ENCODE data around the gene LYPD1. TPM values are rescaled to one million over a fixed set of nuclear protein-coding genes. Genes with fewer than 3 reads are reported as not detected.
A peak's percentile ranks its signal among the peaks of the same experiment; 100 is the strongest.

Gene LYPD1
- total RNA-seq, 1 donor from 2014 or later, result 1.2 TPM

DNA sequence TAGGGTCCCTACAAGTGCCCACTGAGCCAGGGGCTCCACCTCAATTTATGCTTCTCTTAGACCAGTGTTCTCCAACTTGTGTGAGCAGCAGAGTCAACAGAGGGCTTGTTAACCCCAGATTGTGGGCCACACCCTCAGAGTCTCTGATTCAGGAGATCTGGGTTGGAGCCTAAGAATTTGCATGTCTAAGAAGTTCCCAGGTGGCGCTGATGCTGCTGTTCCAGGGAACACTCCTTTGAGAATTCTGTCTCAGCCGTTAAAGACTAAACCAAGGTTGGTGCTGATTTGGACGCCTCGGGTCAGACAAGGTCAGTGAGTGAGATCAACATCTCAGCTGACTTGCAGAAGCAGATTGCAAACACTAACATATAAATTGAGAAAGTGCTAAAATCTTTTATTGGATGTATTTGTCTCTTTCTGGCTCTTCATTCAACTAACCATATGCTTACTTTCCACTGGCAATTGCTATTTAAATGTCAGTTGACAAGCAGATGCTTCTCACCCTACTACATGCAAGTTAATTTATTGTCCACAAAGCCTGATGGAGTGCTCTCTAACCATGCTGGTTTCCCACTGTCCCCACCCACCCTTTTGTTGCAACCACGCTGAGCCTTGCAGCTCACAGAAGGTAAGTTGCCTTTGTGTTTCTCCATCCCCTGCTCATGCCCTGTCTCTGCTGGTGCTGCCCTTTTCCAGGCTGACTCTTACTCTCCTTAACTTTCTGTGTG, 31.5 kb downstream of the LYPD1 start:
- no peak for DNase-seq (ENCODE audit: low read depth in 2 of 2)

GRCh38 chr2:132636346-132636745, 33.7 kb downstream of the LYPD1 start:
- DNase-seq (ENCODE audit: low read depth in 2 of 2), result no peak

- no peak for DNase-seq (ENCODE audit: low read depth in 2 of 2)
Measured at GRCh38 chr2:132633635-132634034, 36.4 kb downstream of the LYPD1 start.

DNA sequence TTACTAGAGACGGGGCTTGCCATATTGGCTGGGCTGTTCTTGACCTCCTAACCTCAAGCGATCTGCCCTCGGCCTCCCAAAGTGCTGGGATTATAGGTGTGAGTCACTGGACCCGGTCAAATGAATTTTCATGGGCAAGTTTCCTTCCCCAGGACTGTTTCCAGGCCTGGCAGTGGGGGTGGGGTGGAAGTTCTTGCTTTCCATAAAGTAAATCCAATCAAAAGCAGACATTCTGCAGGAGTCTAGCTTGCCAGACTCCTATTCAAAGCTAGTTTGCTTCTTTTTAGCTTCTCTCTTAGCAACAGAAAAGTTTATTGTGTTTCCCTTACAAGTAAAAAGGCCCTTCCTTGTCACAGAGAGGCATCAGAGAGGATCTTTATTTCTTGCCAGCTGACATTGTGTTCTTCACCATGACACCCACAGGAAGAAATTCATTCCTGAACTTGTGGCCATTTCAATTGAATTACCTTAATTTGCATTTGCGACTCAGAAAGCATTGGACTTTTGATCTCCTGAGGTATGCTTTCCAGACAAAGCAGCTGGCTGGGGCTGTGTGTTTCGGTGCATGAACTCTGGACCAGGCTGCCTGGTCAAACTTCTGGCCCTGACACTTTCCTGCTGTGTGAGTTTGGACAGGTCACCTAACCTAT, 37.9 kb downstream of the LYPD1 start:
- DNase-seq (ENCODE audit: low read depth in 2 of 2), result no peak

DNA sequence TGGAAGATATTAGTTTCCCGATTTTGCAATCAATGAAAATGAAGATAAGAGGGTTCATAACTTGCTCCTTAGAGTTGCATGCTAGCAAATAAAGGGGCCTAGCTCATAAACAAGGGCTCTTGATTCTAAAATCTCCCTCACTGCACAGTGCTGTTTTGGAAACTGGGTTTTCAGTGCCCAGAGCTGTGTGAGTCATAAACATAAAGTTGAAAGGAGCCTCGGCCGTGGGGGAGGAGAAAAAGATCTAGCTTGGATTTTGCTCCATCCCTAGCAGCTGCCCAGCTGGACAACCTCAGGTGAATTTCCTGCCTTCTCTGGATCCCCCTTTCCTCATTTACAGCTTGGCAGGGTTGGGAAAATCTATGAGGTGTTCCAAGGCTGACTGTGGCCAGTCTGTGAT, 42.5 kb downstream of the LYPD1 start:
- DNase-seq (ENCODE audit: low read depth in 2 of 2), result no peak

- DNase-seq (ENCODE audit: low read depth in 2 of 2), result peak in 1 of 2 donors; percentile 12
Measured at GRCh38 chr2:132623096-132623839, 46.7 kb downstream of the LYPD1 start.

DNA sequence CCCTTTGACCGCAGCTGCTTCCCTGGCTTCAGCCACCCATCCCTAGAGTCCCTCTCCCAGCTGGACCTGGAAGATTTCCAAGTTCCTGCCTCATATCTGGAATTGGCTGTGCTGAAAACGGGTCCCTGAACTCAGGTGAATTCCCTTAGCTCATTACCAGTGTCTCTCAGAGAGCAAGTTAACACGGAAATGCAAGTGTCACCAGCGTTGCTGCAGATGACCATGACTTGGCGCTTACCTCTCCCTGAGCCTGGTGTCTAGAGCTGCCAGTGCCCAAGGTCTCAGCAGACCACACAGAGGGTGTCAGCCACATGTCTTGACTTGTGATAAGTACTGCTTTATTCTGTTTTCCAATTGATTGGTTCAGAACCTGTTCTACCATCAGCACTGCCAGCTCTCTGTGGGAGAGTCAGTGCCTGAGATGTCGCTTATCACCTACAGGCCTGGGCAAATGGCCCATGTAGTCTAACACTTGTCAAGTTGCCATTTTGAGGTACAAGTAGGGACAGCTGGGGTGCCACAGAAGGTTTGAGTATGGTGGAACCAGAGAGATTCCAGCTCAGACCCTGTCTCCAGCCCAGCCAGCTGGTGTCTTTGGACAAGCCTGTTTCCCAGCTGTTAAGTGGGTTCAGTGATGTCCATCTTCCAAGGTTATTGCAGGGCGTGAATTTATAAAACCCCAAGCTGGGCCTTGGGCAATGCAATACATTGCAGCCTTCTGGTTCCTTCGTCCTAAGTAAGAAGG, 48.7 kb downstream of the LYPD1 start:
- DNase-seq (ENCODE audit: low read depth in 2 of 2), result no peak

DNA sequence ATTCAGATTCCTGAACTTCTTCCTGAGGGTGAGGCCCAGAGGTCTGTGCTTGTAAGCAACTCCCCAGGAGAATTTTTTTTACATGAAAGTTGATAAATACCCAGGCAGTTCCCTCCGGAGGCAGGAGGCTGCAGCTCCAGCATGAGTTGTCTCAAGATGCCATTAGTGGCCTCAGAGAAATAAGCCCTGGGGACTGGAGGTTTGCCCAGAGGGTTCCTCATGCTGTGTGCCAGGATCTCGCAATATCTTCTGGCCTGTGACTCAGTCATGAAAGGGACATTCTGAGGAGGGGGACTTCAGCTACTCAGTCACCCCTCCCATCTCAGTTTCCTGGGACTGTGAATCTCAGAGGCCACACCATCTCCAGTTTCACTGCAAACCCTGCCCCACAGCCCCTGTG, 49.9 kb downstream of the LYPD1 start:
- no peak for DNase-seq (ENCODE audit: low read depth in 2 of 2)

DNA sequence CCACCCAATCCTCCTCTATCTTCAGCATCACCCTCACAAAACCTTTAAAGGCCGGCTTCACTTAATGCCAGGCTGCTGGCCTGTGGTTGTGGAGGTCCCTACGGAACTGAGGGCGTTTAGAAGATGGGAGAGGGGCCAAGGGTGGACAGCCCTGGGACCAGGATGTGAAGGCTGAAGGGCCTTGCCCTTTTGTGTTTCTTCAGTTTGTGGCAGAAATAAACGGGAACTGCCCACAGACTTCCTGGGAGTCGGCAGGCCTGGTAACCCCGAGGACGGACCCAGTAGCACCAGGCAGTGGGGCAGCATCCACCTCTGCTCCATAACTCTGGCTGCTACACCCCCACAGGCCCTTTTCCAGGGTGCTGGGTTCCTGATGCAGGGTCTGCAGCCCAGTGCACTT, 51.3 kb downstream of the LYPD1 start:
- DNase-seq (ENCODE audit: low read depth in 2 of 2), result no peak

DNA sequence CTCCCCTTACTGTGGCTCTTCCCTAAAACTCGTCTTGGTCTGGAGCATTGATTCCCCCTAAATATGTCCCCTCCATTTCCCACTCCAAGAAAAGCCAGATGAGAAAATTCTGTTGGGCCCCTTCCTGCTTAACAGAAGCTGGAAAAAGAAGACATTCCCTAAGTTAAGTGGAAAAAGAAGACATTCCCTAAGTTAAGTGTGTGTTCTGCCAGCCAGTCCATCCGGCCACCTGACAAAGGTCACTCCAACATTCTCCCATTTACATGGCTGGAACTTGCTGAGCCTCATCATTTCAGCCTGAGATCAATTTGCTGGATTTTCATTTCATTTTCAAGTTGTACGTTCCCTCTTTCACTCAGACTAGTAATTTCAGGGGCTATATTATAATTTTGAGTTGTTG, 52.0 kb downstream of the LYPD1 start:
- DNase-seq (ENCODE audit: low read depth in 2 of 2), result no peak

DNA sequence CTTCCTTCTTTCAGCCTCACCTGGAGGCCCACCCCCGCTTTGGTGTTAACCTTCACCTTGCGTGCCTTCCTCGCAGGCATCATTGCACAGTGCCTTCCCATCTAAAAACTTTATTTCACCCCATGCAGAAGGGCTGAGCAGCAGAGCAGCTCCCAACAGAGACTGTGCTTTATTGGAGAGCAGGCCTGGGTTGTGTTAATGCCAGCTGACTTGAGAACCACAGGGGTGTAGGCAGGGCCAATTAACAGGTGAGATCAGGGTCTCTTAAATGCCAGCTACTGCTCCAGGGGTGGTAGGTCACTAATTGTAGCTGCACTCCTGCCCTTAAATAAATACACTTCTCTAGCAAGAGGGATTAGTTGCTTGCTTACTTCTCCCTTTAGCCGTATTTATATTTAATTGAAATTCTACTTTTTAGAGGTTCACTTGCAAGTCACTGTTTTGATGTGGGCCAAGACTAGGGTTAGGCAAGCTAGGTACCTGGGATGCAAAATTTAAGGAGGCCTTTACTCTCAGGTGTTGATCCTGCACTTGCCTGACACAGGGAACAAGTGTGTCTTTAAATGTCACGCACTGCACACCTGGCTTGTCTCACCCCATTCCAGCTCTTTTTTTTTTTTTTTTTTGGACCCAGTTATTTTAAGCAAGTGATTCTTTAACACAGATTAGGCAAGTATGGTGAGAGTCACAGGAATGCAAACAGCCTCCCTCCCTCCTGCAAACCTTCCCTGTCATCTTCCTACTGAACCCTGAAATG, 54.5 kb downstream of the LYPD1 start:
- DNase-seq (ENCODE audit: low read depth in 2 of 2), result no peak

DNA sequence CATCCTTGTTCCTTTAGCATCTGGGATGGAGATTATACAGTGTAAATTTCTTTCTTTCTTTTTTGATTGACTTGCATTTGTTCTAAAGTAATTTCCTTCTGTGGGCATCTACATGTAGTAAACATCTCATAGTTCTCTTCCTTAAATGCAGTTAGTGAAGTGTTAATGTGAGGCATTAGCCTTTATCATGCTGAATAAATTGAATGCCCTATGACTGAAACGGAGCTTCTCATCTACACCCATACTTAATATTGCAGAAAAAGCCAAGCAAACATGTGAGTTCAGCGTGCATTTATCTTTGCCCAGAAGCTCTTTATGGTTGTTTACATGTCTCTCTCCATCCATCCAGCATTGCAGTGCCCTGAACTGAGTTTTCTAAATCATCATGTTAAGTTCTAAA, 58.3 kb downstream of the LYPD1 start:
- no peak for DNase-seq (ENCODE audit: low read depth in 2 of 2)

DNA sequence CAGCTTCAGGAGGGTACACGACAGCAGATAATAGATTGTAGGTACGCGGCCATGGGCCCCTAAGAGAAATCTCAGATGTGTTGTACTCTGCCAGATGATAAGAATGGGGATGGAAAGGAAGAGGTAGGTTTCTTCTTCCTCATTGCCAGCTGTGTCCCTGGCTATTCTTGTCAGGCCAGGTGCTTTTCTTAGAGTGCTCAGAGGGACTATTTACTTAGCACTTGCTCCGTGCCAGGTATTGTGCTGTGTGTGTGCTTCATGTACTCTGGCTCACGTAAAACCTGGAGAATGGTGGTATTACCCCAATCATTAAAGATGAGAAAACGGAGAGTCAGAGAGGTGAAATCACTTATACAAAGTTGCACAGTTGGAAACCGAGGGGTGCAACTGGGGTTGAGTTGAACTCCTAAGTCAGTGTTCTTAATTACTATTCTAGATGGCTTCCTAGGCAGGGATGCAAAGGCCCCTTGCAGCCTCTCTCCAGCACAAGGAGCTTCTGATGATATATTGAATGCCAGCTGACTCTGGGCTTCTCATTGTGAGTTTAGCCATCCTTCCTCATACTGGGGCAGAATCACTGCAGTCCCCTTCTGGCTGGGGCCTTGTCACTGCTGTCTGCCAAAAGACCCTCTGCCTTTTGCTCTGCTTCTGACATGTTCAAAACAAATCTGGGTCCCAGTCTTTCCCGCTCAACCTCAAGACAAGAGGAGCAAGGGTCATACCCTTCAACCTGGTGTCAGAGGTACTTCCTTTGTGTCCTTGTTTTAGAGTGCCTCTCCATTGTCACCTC, 60.7 kb downstream of the LYPD1 start:
- no peak for DNase-seq (ENCODE audit: low read depth in 2 of 2)

- DNase-seq (ENCODE audit: low read depth in 2 of 2), result no peak
Measured at GRCh38 chr2:132608311-132608710, 61.7 kb downstream of the LYPD1 start.

DNA sequence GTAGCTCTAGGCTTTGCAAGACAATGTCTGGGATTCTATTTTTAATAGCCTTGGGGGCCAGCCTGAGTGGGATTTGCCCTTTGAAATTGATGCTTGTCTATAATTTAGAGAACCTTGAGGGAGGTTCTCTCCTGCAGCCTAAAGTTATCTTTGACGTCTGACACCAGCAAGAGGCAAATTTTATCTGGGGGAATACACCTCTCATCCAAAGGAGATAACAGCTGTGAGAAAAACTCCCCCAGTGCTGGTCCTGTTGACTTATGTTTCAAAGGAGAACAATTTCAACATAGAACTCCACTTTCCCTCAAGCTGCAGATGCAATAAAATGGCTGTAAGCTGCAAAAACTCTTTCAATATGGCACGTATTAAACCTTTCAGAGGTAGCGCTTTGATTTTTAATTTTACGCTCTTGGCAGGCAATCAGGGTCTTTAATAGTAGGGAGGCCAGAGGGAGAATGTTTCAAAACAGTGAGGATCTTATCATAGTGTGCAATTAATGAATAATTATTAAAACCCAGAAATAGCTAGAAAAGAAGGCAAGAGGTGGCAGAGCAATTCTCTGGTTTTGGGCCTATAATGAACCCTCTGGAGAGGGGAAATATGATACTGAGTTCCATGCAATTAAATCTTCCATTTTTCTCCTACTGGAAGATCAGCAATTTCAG, 62.4 kb downstream of the LYPD1 start:
- no peak for DNase-seq (ENCODE audit: low read depth in 2 of 2)

GRCh38 chr2:132606649-132607048, 63.4 kb downstream of the LYPD1 start:
- no peak for DNase-seq (ENCODE audit: low read depth in 2 of 2)

- no peak for DNase-seq (ENCODE audit: low read depth in 2 of 2)
Measured at GRCh38 chr2:132605236-132606180, 64.5 kb downstream of the LYPD1 start.

- no peak for DNase-seq (ENCODE audit: low read depth in 2 of 2)
Measured at GRCh38 chr2:132604561-132604960, 65.4 kb downstream of the LYPD1 start.

DNA sequence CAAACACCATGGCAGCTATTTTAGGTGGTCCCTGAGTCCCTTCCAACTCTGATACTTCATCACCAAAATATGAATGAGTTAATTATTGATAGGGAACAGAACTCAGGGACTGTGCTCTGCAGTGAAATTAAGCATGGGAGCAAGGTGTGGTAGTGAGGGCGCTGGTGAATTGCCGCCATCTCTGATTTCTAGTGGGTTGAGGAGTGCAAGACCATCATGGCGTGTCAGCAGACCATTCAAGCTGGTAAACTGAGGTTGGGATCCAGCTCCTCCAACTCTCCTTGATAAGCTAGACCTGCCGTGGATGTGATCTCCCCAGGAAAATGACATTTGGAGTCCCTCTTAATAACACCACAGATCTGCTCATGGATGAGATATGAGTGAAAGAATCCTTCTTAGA, 70.4 kb downstream of the LYPD1 start:
- DNase-seq (ENCODE audit: low read depth in 2 of 2), result no peak

Measured in lung microvascular endothelial cell (primary cell).